Measurements from ENCODE around the gene POLR2A.
"Not testable (repeated sequence)": the region's sequence is repeated elsewhere in the genome, so short reads cannot be mapped to it uniquely, and the experiment has no call there.

Gene POLR2A

DNA sequence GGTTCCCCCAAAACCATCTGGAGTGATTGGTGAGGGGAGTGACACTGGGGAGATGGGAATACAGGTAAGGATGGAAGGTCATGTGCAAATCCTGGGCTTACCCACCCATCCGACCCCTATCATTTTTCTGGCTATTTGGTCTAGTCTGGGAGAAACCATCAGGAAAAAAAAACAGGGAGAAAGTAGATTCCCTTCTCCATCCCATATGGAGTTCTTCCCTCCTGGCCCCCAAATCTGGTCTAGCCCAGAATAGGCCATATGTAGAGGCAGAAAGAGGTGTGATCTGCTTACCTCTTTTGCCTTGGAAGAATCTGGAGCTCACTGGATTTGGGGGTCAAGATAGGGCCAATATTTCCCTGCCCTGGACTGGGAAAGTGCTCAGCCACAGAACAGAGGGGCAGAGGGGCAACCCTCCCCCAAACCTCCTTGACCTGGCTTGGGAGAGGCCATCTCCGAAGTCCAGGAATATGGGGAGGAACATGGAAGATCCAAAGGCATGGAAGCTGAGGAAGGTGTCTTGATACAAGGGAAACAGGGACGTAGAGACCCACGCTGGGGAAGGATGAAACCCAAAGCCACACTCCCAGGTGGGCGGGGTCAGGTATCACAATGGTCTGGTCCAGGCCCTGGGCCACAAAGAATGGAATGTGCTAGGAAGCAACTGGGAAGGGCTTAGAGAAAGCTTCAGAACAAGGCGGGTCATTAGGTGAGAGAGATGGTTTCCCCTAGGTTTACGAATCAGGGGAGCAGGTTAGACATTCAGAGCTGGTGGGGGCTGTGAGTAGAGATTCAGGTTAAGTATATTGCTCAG lies 23.1 kb upstream of the POLR2A start:
- no peak for DNase-seq

DNA sequence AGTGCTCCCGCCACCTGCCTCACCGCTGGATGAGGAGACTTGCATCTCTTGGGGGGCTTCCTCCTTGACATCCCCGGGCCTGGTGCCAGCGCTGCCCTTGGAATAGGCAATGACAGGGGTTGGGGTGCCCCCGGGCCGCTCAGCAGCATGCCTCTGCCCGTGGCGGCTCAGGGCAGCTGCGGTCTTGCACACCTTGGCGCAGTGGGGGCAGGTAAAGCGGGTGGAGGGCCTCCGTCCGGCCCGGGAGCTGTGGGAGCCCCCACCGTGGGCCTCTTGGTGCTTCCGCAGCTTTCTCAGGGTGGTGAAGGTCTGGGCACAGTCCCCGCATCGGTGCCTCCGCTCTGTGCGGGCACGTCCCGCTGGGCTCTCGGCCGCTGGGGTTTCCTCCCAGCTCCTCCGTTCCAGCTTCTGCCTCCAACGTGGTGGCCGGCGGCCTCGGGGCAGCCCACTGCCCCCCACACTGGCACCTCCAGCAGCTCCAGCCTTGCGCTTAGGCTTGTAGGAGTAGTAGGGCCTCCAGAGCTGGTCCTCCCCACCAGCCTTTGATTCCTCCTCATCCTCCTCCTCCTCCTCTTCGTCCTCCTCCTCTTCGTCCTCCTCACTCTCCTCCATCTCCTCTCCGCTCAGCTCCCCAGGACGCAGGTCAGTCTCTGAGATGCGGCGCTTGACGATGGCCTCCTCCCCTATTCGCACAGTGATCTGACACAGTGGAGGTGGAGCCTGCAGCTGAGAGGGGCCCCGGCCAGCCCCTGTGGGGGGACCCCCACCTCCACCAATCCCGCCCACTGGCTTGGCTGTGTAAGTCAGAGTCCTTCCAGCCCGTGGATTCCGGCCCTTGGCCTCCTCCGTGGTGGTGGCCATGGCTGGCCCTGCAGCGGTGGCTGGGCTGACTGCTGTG lies 21.4 kb upstream of the POLR2A start:
- no peak for DNase-seq

DNA sequence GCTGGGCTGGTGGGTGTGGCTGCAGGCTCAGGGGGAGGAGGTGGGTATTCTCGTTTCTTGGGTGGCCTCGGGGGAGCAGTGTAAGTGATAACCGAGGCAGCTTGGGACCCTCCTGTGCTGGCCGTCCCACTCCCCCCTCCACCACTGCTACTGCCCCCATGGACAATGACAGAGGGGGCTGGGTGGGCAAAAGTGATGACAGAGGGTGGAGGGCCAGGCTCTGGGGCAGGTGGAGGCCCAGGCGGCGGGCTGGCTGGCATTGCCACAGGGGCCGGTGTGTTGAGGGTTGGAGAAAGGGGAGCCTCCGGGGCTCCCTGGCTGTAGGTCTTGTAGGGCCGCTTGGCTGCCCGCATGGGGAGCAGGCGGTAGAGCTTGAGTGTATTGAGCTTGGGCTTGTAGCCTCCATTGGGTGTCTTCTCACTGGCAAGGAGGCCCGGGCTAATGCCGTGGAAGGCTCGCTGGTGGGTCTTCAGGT lies 20.8 kb upstream of the POLR2A start:
- DNase-seq: no peak

DNA sequence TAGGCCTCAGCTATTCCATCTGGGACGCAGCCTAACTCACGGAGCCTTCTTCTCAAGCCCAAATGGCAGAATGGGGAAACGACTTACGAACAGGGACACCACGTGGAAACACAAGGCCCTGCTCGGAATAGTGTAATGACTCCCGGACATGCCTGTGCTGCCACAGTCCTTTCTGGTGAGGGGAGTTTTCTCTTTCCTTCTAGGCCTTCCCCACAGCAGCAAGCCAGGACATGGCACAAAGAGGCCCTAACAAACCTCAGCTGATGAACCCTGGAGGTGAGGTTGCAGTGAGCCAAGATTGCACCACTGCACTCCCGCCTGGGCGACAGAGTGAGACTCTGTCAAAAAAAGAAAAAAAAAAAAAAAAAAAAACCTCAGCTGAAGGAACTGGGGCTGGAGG lies 20.1 kb upstream of the POLR2A start:
- no peak for DNase-seq

- DNase-seq: no peak
Measured at GRCh38 chr17:7465597-7466275, 18.4 kb upstream of the POLR2A start.

DNA sequence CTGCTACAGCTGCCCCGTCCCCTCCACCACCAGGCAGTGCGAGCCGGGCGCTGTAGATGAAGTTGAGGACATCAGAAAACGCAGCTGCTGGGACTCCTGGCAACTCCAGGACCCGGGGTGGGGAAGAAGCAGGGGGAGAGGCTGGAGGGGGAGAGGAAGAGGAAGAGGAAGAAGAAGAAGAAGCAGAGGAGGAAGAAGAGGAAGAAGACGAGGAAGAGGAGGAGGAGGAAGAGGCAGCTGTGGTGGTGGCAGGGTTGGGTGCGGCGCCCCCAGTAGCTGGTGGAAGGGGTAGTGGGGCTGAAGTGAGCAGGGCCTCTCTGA lies 17.9 kb upstream of the POLR2A start:
- no peak for DNase-seq

GRCh38 chr17:7466639-7467341 lies 17.4 kb upstream of the POLR2A start:
- DNase-seq: no peak

DNA sequence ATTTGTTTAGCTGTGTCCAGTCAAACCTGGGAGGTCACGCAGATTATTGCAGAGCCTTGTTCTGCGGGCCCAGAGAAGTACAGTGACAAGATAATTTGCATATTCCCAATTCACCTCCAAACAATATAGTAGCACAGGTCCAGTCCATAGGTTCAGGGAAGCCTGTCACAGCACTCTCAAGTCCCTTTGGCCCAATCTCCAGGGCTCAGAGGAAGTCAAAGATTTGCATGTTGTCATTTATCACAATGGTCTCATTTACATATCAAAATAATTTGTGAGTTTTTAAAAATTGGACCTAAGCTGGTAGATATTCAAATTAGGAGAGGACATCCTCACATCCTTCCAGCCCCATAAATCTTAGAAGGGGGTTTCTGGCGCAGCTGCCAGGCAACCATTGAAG lies 16.7 kb upstream of the POLR2A start:
- no peak for DNase-seq

DNA sequence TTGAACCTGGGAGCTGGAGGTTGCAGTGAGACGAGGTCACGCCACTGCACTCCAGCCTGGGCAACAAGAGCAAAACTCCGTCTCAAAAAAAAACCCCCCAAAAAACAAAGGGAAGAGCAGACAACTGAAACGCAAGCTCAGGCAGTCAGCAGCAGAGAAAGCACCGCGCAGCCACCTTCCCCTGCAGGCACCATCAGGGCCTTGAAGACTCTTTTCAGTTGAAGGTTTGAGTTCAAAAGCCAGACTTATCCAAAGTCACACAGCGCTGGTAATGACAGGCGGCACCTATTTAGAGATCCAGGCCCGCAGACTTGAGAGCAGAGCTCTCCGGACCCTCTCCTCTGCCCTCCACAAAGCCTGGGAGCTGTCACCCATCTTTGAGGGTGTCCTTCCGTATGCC lies 15.9 kb upstream of the POLR2A start:
- DNase-seq: no peak

DNA sequence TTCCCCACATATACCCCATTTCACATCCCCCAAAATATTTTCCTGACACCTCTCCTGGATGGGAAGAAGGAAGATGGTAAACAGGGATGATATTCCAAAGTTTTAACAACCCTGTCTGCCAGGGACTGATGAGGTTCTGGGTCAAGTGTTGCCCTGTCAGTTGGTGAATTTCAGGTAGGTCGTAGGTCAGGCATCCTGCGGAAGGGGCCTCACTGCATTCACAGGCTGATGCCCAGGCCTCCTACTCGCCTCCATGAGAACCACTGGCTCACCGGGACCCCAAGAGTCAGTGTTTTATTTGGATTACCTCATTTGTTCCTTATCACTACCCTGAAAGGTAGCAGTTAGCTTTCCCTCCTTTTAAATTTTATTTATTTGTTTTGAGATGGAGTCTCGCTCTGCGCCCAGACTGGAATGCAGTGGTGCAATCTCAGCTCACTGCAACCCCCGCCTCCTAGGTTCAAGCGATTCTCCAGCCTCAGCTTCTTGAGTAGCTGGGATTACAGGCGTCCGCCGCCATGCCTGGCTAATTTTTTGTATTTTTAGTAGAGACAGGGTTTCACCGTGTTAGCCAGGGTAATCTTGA lies 15.3 kb upstream of the POLR2A start:
- no peak for DNase-seq

DNA sequence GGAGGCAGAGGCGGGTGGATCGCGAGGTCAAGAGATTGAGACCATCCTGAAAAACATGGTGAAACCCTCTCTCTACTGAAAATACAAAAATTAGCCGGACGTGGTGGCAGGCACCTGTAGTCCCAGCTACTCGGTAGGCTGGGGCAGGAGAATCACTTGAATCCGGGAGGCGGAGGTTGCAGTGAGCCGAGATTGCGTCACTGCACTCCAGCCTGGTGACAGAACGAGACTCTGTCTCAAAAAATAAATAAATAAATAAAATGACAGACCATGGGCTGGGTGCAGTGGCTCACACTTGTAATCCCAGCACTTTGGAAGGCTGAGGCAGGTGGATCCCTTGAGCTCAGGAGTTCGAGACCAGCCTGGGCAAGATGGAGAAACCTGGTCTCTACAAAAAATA lies 14.3 kb upstream of the POLR2A start:
- DNase-seq: not testable (repeated sequence)

GRCh38 chr17:7470457-7470973 lies 13.7 kb upstream of the POLR2A start:
- not testable (repeated sequence) for DNase-seq

- no peak for DNase-seq
Measured at GRCh38 chr17:7471729-7472128, 12.4 kb upstream of the POLR2A start.

GRCh38 chr17:7474767-7475166 lies 9.4 kb upstream of the POLR2A start:
- not testable (repeated sequence) for DNase-seq

DNA sequence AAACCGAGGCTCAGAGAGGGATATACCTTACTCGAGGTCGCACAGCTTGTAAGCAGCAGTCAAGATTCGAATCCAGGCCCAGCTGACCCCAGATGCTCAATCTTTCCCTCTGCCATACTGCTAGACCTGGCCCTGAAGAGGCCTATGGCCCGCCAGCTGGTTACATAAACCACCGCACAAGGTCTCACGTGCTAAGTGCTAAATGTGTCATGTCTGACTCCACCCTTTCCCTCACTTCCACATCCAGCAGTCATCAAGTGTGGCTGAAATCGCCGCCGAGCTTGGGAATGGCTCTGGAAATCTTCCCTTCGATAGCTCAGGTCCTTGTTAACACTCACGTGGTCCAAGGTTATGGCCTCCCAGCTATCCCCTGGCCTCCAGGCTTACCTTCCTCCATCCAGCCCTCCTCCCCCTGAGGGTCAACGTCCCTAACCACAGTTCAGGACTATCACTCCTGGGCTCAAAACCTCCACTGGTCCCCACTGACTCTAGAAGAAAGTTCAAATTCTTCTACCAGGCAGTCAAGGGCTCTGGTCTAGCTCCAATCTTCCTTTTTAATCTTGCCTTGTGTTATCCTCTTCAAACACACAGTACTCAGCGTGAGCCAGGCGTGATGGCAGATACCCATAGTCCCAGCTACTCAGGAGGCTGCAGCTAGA lies 8.3 kb upstream of the POLR2A start:
- DNase-seq: no peak

DNA sequence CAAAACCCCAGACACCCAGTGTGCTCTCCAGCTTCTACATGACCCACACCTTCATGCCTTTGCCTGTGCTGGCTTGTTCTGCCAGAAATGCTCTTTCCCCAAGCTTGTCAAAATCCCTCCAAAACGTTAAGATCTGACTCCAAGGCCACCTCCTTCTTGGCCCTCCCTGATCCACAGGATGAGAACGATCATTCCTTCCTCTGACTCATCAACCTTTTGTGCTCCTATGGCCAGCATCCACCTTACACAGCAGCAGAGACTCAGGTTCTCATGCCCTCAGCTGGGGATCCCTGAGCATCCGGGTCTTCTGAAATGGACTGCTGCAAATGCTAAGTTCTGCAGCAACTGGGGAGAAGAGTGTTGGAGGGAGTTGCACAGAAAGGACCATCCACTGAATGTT lies 7.7 kb upstream of the POLR2A start:
- DNase-seq: no peak

GRCh38 chr17:7476951-7477350 lies 7.2 kb upstream of the POLR2A start:
- DNase-seq: no peak

DNA sequence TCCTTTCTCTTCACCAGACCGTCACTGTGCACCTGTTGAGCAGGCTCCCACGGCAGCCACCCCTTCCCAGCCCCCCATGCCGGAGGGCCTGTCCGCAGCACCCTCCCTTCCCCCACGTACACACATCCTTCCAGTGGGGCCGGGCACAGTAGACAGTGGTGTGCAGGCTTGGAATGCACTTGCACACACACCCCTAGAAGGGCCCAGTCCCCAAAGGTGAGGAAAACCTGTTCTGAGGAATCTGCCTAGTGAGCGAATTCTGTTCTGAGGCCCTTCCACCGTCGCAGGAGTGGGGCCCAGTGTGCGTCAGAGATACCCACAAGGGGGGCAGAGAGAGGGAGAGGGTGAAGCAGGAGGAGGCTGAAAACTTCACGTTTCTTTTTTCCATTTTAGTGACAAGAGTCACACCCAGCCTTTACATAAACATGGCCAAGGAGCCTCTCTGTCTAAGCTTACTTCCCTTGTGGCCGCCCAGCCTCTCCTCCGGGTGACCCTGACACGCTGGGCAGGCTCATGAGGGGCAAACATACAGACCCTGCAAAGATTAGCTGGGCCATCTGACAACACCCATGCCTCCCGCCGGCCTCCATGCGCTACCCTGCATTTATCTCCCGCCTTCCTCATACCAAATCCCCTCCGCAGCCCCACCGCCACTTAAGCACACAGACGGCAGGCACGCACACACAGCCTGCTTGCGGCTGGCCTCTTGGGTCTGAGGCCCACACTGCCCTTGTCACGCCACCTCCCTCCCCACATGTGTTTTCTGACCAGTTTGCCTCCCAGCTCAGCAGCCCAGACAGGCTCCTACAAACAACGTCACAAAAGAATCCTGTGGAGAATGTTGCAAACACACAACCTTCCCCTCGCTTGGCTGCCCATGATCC lies 6.5 kb upstream of the POLR2A start:
- DNase-seq: no peak

DNA sequence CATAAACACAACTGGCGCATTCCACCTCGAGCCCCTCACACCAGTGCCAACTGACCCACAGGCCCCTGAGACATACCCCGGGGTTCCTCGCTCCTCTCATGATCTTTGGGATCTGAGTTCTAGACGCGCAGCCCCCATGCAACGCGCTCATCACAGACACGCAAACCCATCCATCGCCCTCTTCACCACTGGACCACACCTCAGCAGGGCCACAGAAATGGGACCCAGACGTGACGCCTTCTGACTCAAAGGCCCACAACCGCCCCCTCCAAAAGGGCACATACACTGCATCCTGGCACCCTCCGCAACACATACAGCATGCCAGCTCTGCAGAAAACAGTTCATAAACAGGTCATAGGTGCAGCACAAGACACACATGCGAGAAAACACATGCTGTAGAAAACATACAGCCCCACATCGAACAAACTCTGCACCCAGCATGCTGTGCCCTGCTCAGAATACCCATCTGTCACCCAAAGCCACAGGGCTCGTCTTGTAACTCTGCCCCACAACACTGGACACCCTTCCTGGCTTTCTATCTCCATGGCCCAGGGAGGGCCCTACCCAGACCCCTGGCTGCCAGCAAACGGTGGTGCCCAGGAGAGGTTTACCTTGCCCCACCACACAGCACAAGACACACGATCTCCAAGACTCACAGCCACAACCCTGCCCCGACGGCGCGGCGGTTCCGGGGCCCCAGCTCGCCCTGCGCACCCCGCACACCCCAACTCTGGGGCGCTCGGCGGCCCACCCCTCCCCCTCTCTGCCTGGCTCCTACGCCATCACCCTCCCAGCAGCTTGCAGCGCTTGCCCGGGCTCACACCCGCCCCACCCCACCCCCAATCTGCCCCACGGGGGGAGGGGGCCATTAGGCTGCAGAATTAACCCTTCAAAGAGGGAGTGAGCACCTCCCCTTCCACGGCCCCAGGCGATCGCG lies 5.6 kb upstream of the POLR2A start:
- no peak for DNase-seq
